K562 (cell line): Measurements from ENCODE around the gene LRRC74B. TPM values are rescaled to one million over a fixed set of nuclear protein-coding genes. Genes with fewer than 3 reads are reported as not detected.
A peak's percentile ranks its signal among the peaks of the same experiment; 100 is the strongest.

Source experiments
- ATAC-seq: fragments of 200-7000 bp; cut with Tn5 transposase; 3 replicates; pipeline ENCODE4 v1.9.1; 2020; ENCODE audit warnings: moderate library complexity
- BruUV-seq: library from RNA; stranded (reverse); fragments of 400-500 nt; replicated peaks from 2 replicates; lab custom pipeline; 2021; lab: Mats Ljungman, UMichigan
- CTCF ChIA-PET: fragments of 300-600 bp; formaldehyde crosslinking; extraction: SDS; loops from one replicate; lab custom pipeline; 2021; ENCODE audit warnings: low intra/inter-chr PET ratio; lab: Yijun Ruan, JAX
- POLR2A ChIA-PET: fragments of 300-600, 350-650 bp; sonication (Branson Sonifier 250); formaldehyde crosslinking; extraction: SDS; loops from one replicate; lab custom pipeline; 2021; ENCODE audit warnings: antibody characterized with exemption, inconsistent platforms; lab: Yijun Ruan, JAX
- DNase-seq, 4 experiments: peaks; one replicate each; pipeline versions ENCODE4 v3.0.0 to v3.0.0-alpha.2; 2011 to 2018; ENCODE audit warnings: low spot score in 3 of 4, mixed read lengths in 3 of 4; ENCODE audit errors: extremely low read depth in 1 of 4
- FAIRE-seq: peaks from 2 replicates; lab custom pipeline; 2011; peaks lifted over from hg19 to GRCh38; lab: Jason Lieb, UNC
- H2AFZ ChIP-seq: 2 replicates; pipeline ENCODE4 v1.6.0; 2011; ENCODE audit warnings: low read depth, low read length, control low read depth, inconsistent platforms
- H3K27ac ChIP-seq: fragments of 200-600 bp; 3 replicates; pipeline ENCODE4 v1.8.0; 2011; ENCODE audit warnings: low read depth, mild to moderate bottlenecking, control low read depth, inconsistent platforms, low read length, moderate library complexity, mixed read lengths; ENCODE audit errors: extremely low read depth
- H3K27me3 ChIP-seq, 2 experiments: fragments of 300-600 bp in 1 of 2; 2 replicates in 1 of 2; 3 replicates in 1 of 2; pipeline versions ENCODE4 v1.6.0 to v1.8.0; 2011; ENCODE audit warnings: inconsistent platforms in 2 of 2, low read length in 2 of 2, mild to moderate bottlenecking in 1 of 2, mixed read lengths in 1 of 2, moderate library complexity in 1 of 2; ENCODE audit not compliant: control insufficient read depth in 2 of 2, insufficient read depth in 2 of 2
- H3K36me3 ChIP-seq: fragments of 300-600 bp; 3 replicates; pipeline ENCODE4 v1.8.0; 2011; ENCODE audit warnings: mild to moderate bottlenecking, low read length, inconsistent platforms; ENCODE audit not compliant: control insufficient read depth, insufficient read depth
- H3K4me1 ChIP-seq, 2 experiments: fragments of 200-600 bp in 1 of 2; replicated peaks in 1 of 2; 2 replicates in 1 of 2; 3 replicates in 1 of 2; pipeline versions ENCODE4 v1.5.1 to v1.8.0; 2011; ENCODE audit warnings: inconsistent platforms in 2 of 2, low read length in 2 of 2, mild to moderate bottlenecking in 1 of 2, mixed read lengths in 1 of 2, moderate library complexity in 1 of 2; ENCODE audit not compliant: control insufficient read depth in 2 of 2, insufficient read depth in 2 of 2
- H3K4me2 ChIP-seq: 2 replicates; pipeline ENCODE4 v1.6.1; 2011; ENCODE audit warnings: low read length, control low read depth, inconsistent platforms, mixed read lengths; ENCODE audit not compliant: insufficient read depth
- H3K4me3 ChIP-seq: fragments of 200-600 bp; sonication (generic), shearing (Covaris generic); 2 replicates; pipeline ENCODE4 v1.5.1; 2016; ENCODE audit warnings: control low read depth, inconsistent platforms
- H3K79me2 ChIP-seq: fragments of 200-600 bp; 3 replicates; pipeline ENCODE4 v1.8.0; 2011; ENCODE audit warnings: low read length, inconsistent platforms; ENCODE audit not compliant: control insufficient read depth, insufficient read depth
- H3K9ac ChIP-seq, 2 experiments: 2 replicates each; pipeline versions ENCODE4 v1.6.0 to v1.6.1; 2011; ENCODE audit warnings: low read depth in 2 of 2, low read length in 2 of 2, control low read depth in 1 of 2, inconsistent platforms in 1 of 2, mild to moderate bottlenecking in 1 of 2, mixed read lengths in 1 of 2; ENCODE audit not compliant: insufficient read depth in 1 of 2
- H3K9me1 ChIP-seq: one replicate; pipeline ENCODE4 v1.6.0; 2011; ENCODE audit warnings: inconsistent platforms, mild to moderate bottlenecking, low read length, moderate library complexity; ENCODE audit not compliant: control insufficient read depth, insufficient read depth
- H3K9me3 ChIP-seq: replicated peaks from 2 replicates; pipeline ENCODE4 v1.5.1; 2011; ENCODE audit warnings: low read depth, low read length, inconsistent platforms; ENCODE audit not compliant: control insufficient read depth, insufficient read depth
- H4K20me1 ChIP-seq: replicated peaks from 2 replicates; pipeline ENCODE4 v1.6.1; 2011; ENCODE audit warnings: low read length, inconsistent platforms, mixed read lengths; ENCODE audit not compliant: control insufficient read depth, insufficient read depth
- CREBBP ChIP-seq: IDR thresholded peaks from one replicate; pipeline ENCODE4 v1.6.1; 2012; ENCODE audit warnings: low read depth, mild to moderate bottlenecking, control low read depth, inconsistent platforms, low read length
- DMBX1 ChIP-seq: fragments of 250-450 bp; sonication (Bioruptor Pico); IDR thresholded peaks from 2 replicates; pipeline ENCODE4 v1.8.0; 2022; ENCODE audit warnings: inconsistent platforms, mild to moderate bottlenecking, moderate library complexity, borderline replicate concordance
- DNMT1 ChIP-seq: fragments of 450-650 bp; IDR thresholded peaks from 2 replicates; pipeline ENCODE4 v1.6.1; 2016; ENCODE audit warnings: antibody characterized with exemption, mild to moderate bottlenecking
- ELF2 ChIP-seq: fragments of 250-450 bp; sonication (Bioruptor Pico); IDR thresholded peaks from 2 replicates; pipeline ENCODE4 v1.5.0; 2021; ENCODE audit warnings: mild to moderate bottlenecking
- FOXP4 ChIP-seq: sonication (generic); formaldehyde crosslinking; IDR thresholded peaks from 2 replicates; pipeline ENCODE4 v1.8.0; 2022; ENCODE audit warnings: mild to moderate bottlenecking, missing genetic modification reagents, borderline replicate concordance
- MED1 ChIP-seq: sonication (generic); formaldehyde crosslinking; IDR thresholded peaks from 2 replicates; pipeline ENCODE4 v1.8.1; 2023; ENCODE audit warnings: missing genetic modification reagents, borderline replicate concordance
- NONO ChIP-seq, 2 experiments: fragments of 200-400 bp in 1 of 2; fragments of 450-650 bp in 1 of 2; formaldehyde crosslinking in 1 of 2; IDR thresholded peaks; 2 replicates each; pipeline ENCODE4 v1.6.1; 2017; ENCODE audit warnings: low read depth in 2 of 2, mild to moderate bottlenecking in 2 of 2, moderate library complexity in 2 of 2, low read length in 1 of 2
- PHB ChIP-seq: fragments of 250-450 bp; sonication (Bioruptor Pico); IDR thresholded peaks from 2 replicates; pipeline ENCODE4 v1.5.0; 2021
- PYGO2 ChIP-seq: fragments of 450-650 bp; IDR thresholded peaks from 2 replicates; pipeline ENCODE4 v1.6.1; 2016; ENCODE audit warnings: mild to moderate bottlenecking, missing genetic modification characterization, moderate library complexity, missing compliant biosample characterization
- SMAD1 ChIP-seq: fragments of 150-350 bp; IDR thresholded peaks from 2 replicates; pipeline ENCODE4 v1.6.1; 2014; ENCODE audit warnings: low read length, low read depth; ENCODE audit not compliant: partially characterized antibody
- SREBF2 ChIP-seq: sonication (generic); formaldehyde crosslinking; IDR thresholded peaks from 2 replicates; pipeline ENCODE4 v1.4.0; 2020; ENCODE audit warnings: mild to moderate bottlenecking, missing genetic modification reagents
- SRSF1 ChIP-seq: fragments of 200-400 bp; formaldehyde crosslinking; IDR thresholded peaks from 2 replicates; pipeline ENCODE4 v1.6.1; 2017; ENCODE audit warnings: mild to moderate bottlenecking, low read depth, low read length, moderate library complexity
- TAL1 ChIP-seq: fragments of 450-650 bp; IDR thresholded peaks from 2 replicates; pipeline ENCODE4 v1.6.1; 2016; ENCODE audit warnings: mild to moderate bottlenecking
- TBP ChIP-seq: optimal IDR thresholded peaks from 2 replicates; pipeline ENCODE3; 2011; ENCODE audit warnings: low read depth, low read length, improper control_type of control experiment
- ZBED1 ChIP-seq: IDR thresholded peaks from 2 replicates; pipeline ENCODE4 v1.6.1; 2014
- ZC3H4 ChIP-seq: sonication (generic); formaldehyde crosslinking; IDR thresholded peaks from 2 replicates; pipeline ENCODE4 v1.9.0; 2021; ENCODE audit warnings: missing genetic modification reagents, borderline replicate concordance
- ZKSCAN3 ChIP-seq: fragments of 250-450 bp; sonication (Bioruptor Pico); IDR thresholded peaks from 2 replicates; pipeline ENCODE4 v1.4.0; 2020
- ZNF316 ChIP-seq: fragments of 450-650 bp; IDR thresholded peaks from 2 replicates; pipeline ENCODE4 v1.6.1; 2016
- ZNF384 ChIP-seq: IDR thresholded peaks from 2 replicates; pipeline ENCODE4 v1.6.1; 2012; ENCODE audit warnings: low read depth, low read length, improper control_type of control experiment
- ZNF41 ChIP-seq: fragments of 250-450 bp; sonication (Bioruptor Pico); conservative IDR thresholded peaks from 2 replicates; pipeline ENCODE4 v1.4.0; 2020; ENCODE audit warnings: mild to moderate bottlenecking
- ZNF511 ChIP-seq: sonication (generic); formaldehyde crosslinking; IDR thresholded peaks from 2 replicates; pipeline ENCODE4 v1.8.0; 2022; ENCODE audit warnings: mild to moderate bottlenecking, missing genetic modification reagents
- ZNF764 ChIP-seq: fragments of 250-450 bp; sonication (Bioruptor Pico); IDR thresholded peaks from 2 replicates; pipeline ENCODE4 v1.4.0; 2020; ENCODE audit warnings: low read depth, mild to moderate bottlenecking, moderate library complexity
- WGBS: fragments of 100-300 bp; shearing (Covaris generic); methylation state at CpG from one replicate; pipeline ENCODE4 v1.1.6; 2016; ENCODE audit warnings: low coverage, mixed read lengths; ENCODE audit not compliant: insufficient coverage; ENCODE audit errors: missing lambda C conversion rate; 5-methylcytosine and 5-hydroxymethylcytosine counted together
- in situ Hi-C: fragments of 300-500 bp; cut with MboI; formaldehyde crosslinking; loops from 4 replicates; pipeline ENCODE4 v1.15.0; 2018; ENCODE audit warnings: inconsistent platforms, mixed read lengths
- intact Hi-C: fragments of 100-400 bp; cut with micrococcal nuclease; formaldehyde crosslinking; loops from 2 replicates; pipeline ENCODE4 v1.14.2; 2022
- polyA plus RNA-seq, 8 experiments: library from polyadenylated mRNA; depleted of rRNA in 4 of 8; stranded (reverse) in 5 of 8; unstranded in 3 of 8; fragments of >200 nt; fragmentation: Nextera tagmentation in 2 of 8; fragmentation: Illumina TruSeq in 1 of 8; extraction: Ambion mirVana in 2 of 8; extraction: Trizol in 1 of 8; gene quantifications; 2 replicates each; pipeline versions ENCODE4 v1.2.1 to v1.2.3, GENCODE V29; 2011 to 2014; ENCODE audit warnings: inconsistent platforms in 1 of 8, missing spikeins in 1 of 8
- total RNA-seq, 7 experiments: library from RNA; depleted of rRNA in 6 of 7; stranded (reverse); fragments of >200 nt in 6 of 7; fragmentation: Illumina TruSeq in 2 of 7; extraction: Trizol in 2 of 7; gene quantifications; 2 replicates each; pipeline versions ENCODE4 v1.2.1 to v1.2.3, GENCODE V29; 2011 to 2021; ENCODE audit warnings: low replicate concordance in 1 of 7

The LRRC74B gene
- total and polyA plus RNA-seq, 9 of the 15 experiments (the other 6 are each of a cell fraction or from before 2014, with no cell fraction given), result not detected

DNA sequence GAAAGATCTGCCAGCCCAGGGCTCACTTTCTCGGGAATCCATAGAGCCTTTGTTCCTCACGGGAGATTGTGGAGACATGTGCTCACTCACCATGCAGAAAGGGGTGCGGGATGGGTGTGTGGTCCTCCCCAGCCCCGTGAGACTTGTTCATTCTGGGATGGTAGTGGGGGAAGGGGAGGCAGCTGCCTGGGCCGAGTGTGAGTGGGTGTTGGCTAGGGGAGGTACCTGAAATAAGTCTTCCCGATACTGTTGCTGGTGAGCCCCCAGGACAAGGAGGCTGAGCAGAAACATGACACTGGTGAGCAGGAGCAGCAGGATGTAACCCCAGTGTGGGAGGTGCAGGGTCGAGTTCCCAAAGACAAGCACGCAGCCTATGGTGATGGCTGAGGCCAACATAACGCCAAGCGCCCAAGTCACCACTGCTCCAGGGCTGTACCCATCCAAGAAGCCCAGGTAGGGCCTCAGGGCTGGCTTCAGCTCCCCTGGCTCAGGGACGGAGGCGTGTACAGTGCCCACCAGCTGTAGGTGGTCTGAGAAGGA, 16.2 kb upstream of the LRRC74B start (continued):
- TF ChIP-seq PHB (CRISPR knock-in tag), result no peak
- no peak for TF ChIP-seq NONO (IDR thresholded peaks at IDR 0.05; ENCODE audit: low read depth in 2 of 2, low read length in 1 of 2)
- peak; percentile 61; the same call in 1 of the 2 replicates for TF ChIP-seq ZC3H4
- TF ChIP-seq DNMT1, result no peak
- TF ChIP-seq ZBED1, result peak; percentile 47; the same call in 1 of the 2 replicates
- TF ChIP-seq MED1 (CRISPR knock-in tag), result no peak
- TF ChIP-seq ZKSCAN3 (CRISPR knock-in tag), result no peak
- no peak for TF ChIP-seq ZNF316
- TF ChIP-seq TAL1, result no peak
- TF ChIP-seq ZNF764, result no peak
- TF ChIP-seq ZNF384, result no peak
- no peak for TF ChIP-seq CREBBP

- no peaks in the 10 kb centered on the region for H3K9me3 ChIP-seq
- no peak for DNase-seq
- POLR2A ChIA-PET, result interaction anchor here (1.2 to 10.2 kb wide), 4 partner anchors 12 to 109 kb away, joined by 3 to 120 read pairs (median 50); partner anchors contain the start of genes LRRC74B and P2RX6
- CTCF ChIA-PET, result no interaction called here
- no TSS peak for BruUV-seq
- WGBS, result 4% methylated on average over 15 of the region's 15 CpGs
- peak overlapping the region in 1 of 2 experiments; percentile 54; a peak in 2 of 4 replicates for H3K9ac ChIP-seq
- no peaks in the 10 kb centered on the region for H3K79me2 ChIP-seq
- peaks cover 50% of the 10 kb centered on the region for H4K20me1 ChIP-seq
- H3K9me1 ChIP-seq, result peaks cover 4% of the 10 kb centered on the region
- H3K4me3 ChIP-seq, result no peak overlapping the region
- no peak for ATAC-seq
- H3K27ac ChIP-seq, result no peak overlapping the region
- FAIRE-seq, result no peak
- in situ Hi-C loops (no loop called here), intact Hi-C loops (loop anchor here (2.0 kb wide), 1 partner anchor 15 kb away; the partner anchor contains the start of gene LRRC74B)
- H3K4me1 ChIP-seq, result peaks cover 0 to 58% of the 10 kb centered on the region in 2 experiments; a peak in 4 of 5 replicates
- no peak overlapping the region for H2AFZ ChIP-seq
- H3K4me2 ChIP-seq, result no peak overlapping the region
- H3K36me3 ChIP-seq, result no peaks in the 10 kb centered on the region
- H3K27me3 ChIP-seq, result peaks cover 45 to 83% of the 10 kb centered on the region in 2 experiments; a peak in 4 of 5 replicates
- TF ChIP-seq SRSF1, result no peak
- TF ChIP-seq SMAD1, result no peak
- 0 out of 2 replicates have a peak, but pooled peaks have one; percentile 75 for TF ChIP-seq PHB (CRISPR knock-in tag)
- TF ChIP-seq ZNF511 (CRISPR knock-in tag), result no peak
- no peak for TF ChIP-seq FOXP4 (CRISPR knock-in tag)
- TF ChIP-seq TBP, result no peak
- no peak for TF ChIP-seq DMBX1 (CRISPR knock-in tag)
- TF ChIP-seq PYGO2 (tag), result no peak
- no peak for TF ChIP-seq ZNF41
- peak; percentile 48; the same call in 1 of the 2 replicates for TF ChIP-seq ELF2 (CRISPR knock-in tag)
- no peak for TF ChIP-seq SREBF2 (CRISPR knock-in tag)
These were observed 15.7 kb upstream of the LRRC74B start for GRCh38 chr22:21030032-21030431.
